IPS-NIHi7 (cell line): ENCODE results near the gene GPC5.
A peak's percentile ranks its signal among the peaks of the same experiment; 100 is the strongest.
"Not testable (repeated sequence)": the region's sequence is repeated elsewhere in the genome, so short reads cannot be mapped to it uniquely, and the experiment has no call there.

Source experiments
- DNase-seq: peaks from one replicate; pipeline ENCODE4 v3.0.0; 2012; ENCODE audit warnings: mixed read lengths; ENCODE audit errors: extremely low spot score

Gene GPC5

GRCh38 chr13:91771229-91771628 lies 372.8 kb downstream of the GPC5 start:
- no peak for DNase-seq

GRCh38 chr13:91773591-91774227 lies 375.3 kb downstream of the GPC5 start:
- no peak for DNase-seq

DNA sequence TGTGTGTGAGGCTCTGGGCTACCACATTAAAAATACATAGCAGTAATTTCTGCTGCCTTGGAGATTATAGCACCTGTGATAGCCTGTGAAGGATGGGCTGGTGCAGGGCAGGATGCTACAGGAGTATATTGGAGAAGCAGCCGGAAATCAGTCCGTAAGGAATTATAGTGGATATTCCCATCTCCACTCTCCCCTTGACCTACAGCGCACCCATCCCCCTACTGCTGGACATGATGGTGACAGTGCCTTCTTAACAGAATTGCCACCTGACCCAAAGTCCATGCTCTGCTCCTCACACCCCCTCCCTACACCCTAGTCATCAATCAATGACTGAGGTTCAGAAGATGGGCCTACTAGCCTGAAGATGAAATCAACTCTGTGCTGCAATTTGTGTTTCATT lies 376.0 kb downstream of the GPC5 start:
- no peak for DNase-seq

- no peak for DNase-seq
These were observed 378.3 kb downstream of the GPC5 start for GRCh38 chr13:91776611-91777193.

GRCh38 chr13:91778123-91778522 lies 379.7 kb downstream of the GPC5 start:
- no peak for DNase-seq

- peak; percentile 26 for DNase-seq
These were observed 383.7 kb downstream of the GPC5 start for GRCh38 chr13:91781982-91782691.

- no peak for DNase-seq
These were observed 387.2 kb downstream of the GPC5 start for GRCh38 chr13:91785431-91786119.

DNA sequence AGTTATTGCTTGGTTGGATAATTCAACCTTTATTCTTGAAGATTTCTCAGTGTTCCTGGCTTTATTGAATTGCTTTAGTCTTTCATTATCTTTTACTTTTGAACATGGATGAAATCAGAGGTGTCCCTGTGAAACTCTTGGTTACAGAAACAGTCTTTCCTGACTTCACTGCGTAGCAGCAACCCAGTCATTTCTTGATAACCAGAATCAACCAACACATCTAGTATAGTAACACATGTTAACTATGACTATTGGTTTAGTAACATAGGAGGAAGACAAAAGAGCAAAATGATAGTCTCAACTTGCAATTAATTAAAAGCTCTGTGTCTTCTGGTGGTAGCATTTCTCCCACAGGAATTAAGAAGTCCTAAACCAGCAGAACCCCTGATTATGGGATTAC lies 393.6 kb downstream of the GPC5 start:
- no peak for DNase-seq

GRCh38 chr13:91797567-91797966 lies 399.1 kb downstream of the GPC5 start:
- no peak for DNase-seq

GRCh38 chr13:91798338-91798737 lies 399.9 kb downstream of the GPC5 start:
- DNase-seq: not testable (repeated sequence)

GRCh38 chr13:91801772-91802171 lies 403.4 kb downstream of the GPC5 start:
- not testable (repeated sequence) for DNase-seq

DNA sequence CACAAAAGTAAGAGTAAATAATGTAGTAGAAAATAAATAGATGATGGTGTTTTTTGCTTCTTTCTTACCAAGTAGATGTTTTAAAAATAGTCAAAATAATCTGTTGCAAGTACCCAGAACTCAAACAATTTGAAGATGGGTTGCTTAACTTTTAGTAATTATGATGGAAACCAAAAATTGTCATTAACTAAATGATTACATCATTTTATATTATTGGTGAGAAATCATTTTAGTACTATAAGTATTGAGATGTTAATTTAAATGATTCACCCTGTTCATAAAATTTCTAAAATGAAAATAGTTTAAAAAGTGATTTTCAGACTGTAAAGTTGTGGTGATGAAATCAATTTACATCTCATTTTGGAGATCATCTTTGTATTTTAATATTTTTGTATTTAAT lies 404.5 kb downstream of the GPC5 start:
- no peak for DNase-seq

DNA sequence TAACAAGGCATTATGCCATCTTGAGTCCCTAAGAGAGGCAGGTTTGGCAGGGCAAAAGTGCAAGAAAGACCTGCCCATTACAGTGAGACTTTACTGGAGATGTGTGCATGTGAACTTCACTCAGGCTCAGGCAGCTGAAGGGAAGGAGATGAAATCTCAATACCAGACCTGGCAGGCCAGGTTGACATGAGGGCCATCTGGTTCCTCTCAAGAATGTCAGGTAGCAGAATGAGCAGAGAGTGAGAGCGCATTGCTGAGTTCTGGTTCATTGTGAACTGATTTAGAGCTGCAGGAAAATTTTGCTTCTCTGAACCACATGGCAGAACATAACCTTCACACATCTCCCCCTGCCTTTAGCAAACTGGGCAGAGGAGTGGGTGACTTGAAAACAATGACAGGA lies 406.3 kb downstream of the GPC5 start:
- no peak for DNase-seq

- no peak for DNase-seq
These were observed 407.2 kb downstream of the GPC5 start for GRCh38 chr13:91805605-91806004.

DNA sequence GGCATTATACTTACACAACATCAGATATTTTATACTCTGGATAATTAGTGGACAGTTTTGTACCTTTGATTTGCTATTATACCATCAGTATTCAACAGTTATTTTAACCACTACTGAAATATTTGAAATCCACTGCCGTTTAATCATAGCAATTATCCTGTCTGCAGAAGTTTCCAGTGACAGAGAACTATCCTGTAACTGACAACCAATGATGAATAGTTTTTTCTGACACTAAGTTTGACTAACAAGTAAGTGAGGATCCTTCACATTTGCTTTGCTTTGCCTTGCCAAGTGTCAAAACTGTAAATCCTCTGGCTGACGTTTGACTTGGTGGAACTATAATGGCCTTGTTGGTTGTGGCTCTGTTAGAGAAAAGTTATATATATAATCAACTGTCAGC lies 410.7 kb downstream of the GPC5 start:
- no peak for DNase-seq

GRCh38 chr13:91813253-91813652 lies 414.8 kb downstream of the GPC5 start:
- no peak for DNase-seq

- no peak for DNase-seq
These were observed 417.9 kb downstream of the GPC5 start for GRCh38 chr13:91816263-91816807.

DNA sequence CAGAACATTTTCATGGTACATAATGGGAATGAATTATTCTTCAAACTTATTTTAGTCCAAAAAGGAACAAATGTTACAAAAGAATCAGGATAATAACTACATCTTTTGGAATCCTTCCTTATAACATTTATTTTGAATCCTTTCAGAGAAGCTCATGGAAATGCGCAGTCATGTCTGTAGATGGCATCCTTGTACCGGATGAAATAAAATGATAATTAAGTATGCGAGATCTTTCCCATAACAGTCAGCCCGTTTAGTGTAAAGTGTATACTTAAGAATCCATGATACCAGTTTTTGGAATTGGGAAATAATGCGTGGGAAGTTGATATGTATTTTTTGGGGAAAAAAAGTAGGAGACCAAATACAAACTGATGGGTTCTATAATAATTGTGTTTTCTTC lies 418.8 kb downstream of the GPC5 start:
- DNase-seq: no peak

- no peak for DNase-seq
These were observed 426.0 kb downstream of the GPC5 start for GRCh38 chr13:91824416-91824815.

DNA sequence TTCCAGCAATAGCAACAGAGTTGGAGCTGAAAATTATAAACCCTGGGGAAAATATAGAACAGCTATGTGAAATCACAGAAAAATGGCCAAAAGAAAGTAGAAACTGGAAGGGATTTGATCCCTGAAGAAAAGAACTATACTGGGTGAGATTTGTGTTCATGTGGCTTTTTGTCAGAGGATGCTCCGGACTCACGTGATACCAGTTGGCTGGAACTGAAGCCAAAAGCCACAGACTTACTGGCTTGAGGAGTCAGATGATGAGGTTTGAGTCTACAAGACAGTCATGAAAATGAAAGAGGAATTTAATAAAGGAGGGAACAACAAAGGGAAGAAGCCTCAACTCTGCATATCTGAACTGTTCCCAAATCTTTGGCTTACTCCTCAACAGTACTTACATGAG lies 427.1 kb downstream of the GPC5 start:
- no peak for DNase-seq

DNA sequence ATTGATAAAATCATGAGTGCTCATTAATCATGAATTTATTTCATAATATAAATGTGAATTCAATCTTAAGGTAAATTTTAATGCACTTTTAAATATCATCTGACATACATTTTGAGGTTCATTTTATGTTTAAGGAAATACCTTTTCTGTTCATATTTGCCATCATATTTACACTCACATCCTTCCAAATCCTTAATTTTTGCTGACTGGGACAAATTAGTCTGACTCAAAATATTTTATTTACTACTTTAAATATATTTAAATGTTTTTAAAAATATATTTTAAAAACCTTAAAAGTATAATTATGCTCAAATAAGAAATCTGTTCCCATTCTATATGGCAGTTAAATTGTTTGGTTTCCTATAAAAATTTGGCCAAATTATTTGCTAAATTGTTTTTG lies 438.1 kb downstream of the GPC5 start:
- no peak for DNase-seq

DNA sequence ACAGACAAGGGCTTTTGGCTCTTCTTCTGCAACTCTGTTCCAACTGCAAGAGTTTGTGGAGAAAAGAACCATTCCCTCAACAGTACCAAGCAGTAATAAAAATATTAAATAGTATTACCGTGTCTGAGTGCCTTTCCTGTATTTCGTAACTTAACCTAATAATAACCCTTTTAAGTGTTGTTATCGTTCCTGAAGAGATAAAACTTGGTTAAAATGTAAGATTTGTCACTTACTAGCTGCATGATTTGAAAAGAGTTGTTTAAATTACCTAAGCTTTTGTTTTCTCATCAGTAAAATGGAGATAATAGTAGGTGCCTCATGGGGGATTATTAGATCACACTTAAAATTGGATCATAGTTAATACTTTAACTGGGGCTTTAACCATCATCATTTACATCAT lies 447.2 kb downstream of the GPC5 start:
- no peak for DNase-seq
